PFSK-1 (cell line): ENCODE measurements around the gene NSMCE1.

Experiments used
- FOXP2 ChIP-seq: optimal IDR thresholded peaks from 2 replicates; pipeline ENCODE3; 2011; ENCODE audit warnings: borderline replicate concordance, control low read depth, inconsistent platforms; ENCODE audit not compliant: insufficient read depth; ENCODE audit errors: extremely low read length, extremely low read depth
- POLR2AphosphoS5 ChIP-seq: IDR thresholded peaks from 2 replicates; pipeline ENCODE4 v1.6.1; 2012; ENCODE audit warnings: low read depth, mild to moderate bottlenecking, control low read depth, low read length, moderate library complexity
- SIN3A ChIP-seq: IDR thresholded peaks from 2 replicates; pipeline ENCODE4 v1.6.1; 2012; ENCODE audit warnings: mild to moderate bottlenecking, low read length, moderate library complexity, borderline replicate concordance; ENCODE audit not compliant: insufficient read depth
- TAF1 ChIP-seq: IDR thresholded peaks from 2 replicates; pipeline ENCODE4 v1.6.1; 2012; ENCODE audit warnings: low read length, control low read depth, borderline replicate concordance; ENCODE audit not compliant: insufficient read depth
- TF ChIP-seq, protein P1 (sequence below), 2 experiments: IDR thresholded peaks; 2 replicates each; pipeline versions ENCODE4 v1.6.1 to v1.8.0; 2011 to 2012; ENCODE audit warnings: low read depth in 2 of 2, low read length in 2 of 2, control low read depth in 1 of 2, inconsistent platforms in 1 of 2, mild to moderate bottlenecking in 1 of 2, moderate library complexity in 1 of 2; ENCODE audit not compliant: insufficient read depth in 1 of 2

Gene NSMCE1

DNA sequence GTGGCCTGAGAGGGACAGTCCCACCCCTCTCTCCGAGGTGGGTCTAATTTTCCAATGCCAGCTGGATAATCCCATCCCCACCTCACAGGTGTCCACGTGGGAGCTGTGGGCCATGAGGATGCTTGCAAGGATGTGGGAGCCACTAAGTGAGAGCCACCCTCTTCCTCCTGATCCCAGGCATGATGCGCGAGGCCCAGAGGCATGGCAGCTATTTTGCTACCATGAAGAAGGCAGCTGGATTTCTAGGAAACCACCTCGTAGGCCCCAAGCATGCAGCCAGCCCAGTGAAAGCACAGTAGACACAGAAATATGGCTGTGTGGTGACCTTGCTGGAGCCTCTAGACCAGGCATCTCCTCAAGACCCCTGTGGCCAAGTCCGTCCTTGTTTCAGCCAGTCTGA is 44.9 kb downstream of the NSMCE1 start:
- TF ChIP-seq, protein P1, sequence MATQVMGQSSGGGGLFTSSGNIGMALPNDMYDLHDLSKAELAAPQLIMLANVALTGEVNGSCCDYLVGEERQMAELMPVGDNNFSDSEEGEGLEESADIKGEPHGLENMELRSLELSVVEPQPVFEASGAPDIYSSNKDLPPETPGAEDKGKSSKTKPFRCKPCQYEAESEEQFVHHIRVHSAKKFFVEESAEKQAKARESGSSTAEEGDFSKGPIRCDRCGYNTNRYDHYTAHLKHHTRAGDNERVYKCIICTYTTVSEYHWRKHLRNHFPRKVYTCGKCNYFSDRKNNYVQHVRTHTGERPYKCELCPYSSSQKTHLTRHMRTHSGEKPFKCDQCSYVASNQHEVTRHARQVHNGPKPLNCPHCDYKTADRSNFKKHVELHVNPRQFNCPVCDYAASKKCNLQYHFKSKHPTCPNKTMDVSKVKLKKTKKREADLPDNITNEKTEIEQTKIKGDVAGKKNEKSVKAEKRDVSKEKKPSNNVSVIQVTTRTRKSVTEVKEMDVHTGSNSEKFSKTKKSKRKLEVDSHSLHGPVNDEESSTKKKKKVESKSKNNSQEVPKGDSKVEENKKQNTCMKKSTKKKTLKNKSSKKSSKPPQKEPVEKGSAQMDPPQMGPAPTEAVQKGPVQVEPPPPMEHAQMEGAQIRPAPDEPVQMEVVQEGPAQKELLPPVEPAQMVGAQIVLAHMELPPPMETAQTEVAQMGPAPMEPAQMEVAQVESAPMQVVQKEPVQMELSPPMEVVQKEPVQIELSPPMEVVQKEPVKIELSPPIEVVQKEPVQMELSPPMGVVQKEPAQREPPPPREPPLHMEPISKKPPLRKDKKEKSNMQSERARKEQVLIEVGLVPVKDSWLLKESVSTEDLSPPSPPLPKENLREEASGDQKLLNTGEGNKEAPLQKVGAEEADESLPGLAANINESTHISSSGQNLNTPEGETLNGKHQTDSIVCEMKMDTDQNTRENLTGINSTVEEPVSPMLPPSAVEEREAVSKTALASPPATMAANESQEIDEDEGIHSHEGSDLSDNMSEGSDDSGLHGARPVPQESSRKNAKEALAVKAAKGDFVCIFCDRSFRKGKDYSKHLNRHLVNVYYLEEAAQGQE (IDR thresholded peaks at IDR 0.05; ENCODE audit: insufficient read depth in 1 of 2, low read depth in 2 of 2, low read length in 2 of 2), result no peak
- TF ChIP-seq SIN3A (no peak), TAF1 (no peak), FOXP2 (no peak), POLR2AphosphoS5 (no peak)

DNA sequence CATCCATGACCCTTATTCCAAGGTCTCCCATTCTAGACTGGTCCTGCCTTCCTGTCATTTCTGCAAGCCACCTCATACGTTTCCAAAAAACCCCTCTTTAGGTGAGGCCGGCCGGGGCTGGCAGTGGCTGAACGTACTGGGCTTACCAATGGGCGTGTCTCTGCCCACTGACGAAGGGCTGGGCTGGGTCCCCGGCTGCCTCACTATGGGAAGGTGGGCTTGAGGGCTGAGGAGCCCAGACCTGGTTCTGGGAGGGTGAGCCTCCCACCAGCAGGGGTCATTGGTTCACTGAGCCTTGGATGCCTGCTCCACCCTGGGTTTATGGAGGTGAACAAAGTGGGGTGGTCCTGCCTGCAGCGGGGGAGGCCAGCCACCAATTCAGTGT is 45.4 kb downstream of the NSMCE1 start:
- TF ChIP-seq SIN3A (no peak), POLR2AphosphoS5 (no peak), FOXP2 (no peak), TAF1 (no peak)
- TF ChIP-seq, protein P1 (IDR thresholded peaks at IDR 0.05; ENCODE audit: insufficient read depth in 1 of 2, low read depth in 2 of 2, low read length in 2 of 2), result no peak

DNA sequence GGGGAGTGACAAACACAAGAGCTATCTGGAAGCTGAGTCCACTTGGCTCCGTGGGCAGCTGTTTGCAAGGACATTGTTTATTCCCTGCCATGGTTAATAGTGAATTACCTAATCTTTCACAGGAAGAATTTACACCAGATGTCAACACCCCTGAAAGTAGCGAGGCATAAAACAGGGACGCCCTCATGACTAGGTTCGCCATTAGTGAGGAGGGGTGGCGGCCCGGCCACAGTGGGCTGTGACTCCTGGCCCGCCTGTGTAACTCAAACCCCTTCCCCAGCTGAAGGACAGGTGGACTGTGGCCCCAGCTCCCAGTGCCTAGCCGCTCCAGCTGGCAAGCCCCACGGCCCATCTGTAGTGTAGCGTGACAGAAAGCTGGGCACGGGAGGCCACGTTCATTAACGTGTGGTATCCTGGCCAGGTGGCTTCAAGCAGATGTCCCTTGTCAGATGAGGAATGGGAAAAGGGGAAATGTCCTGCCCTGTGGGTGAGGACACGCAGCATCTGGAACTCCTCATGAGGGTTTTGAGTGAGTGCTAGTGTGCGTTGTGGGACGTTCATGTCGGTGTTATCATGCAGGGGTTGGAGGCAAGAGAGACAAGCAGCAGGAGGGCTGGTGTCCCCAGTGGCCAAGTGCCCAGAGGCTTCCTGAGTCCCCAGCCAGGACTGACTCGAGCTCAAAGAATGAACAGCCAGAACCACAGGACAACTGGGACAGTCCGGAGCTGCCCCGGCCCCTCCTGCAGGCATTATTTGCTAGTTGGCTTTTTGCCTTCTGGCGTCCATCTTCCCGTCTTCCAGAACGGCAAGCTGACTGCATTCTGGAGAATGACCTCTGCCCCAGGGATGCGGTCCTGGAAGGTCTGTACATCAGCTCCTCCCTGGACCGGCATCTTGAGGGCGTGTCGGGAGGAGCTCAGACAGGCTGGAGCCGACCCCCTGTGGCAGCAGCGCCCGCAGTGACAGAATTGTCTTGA is 46.0 kb downstream of the NSMCE1 start:
- TF ChIP-seq POLR2AphosphoS5 (no peak), FOXP2 (no peak), SIN3A (no peak), TAF1 (no peak)
- TF ChIP-seq, protein P1 (IDR thresholded peaks at IDR 0.05; ENCODE audit: insufficient read depth in 1 of 2, low read depth in 2 of 2, low read length in 2 of 2), result no peak

DNA sequence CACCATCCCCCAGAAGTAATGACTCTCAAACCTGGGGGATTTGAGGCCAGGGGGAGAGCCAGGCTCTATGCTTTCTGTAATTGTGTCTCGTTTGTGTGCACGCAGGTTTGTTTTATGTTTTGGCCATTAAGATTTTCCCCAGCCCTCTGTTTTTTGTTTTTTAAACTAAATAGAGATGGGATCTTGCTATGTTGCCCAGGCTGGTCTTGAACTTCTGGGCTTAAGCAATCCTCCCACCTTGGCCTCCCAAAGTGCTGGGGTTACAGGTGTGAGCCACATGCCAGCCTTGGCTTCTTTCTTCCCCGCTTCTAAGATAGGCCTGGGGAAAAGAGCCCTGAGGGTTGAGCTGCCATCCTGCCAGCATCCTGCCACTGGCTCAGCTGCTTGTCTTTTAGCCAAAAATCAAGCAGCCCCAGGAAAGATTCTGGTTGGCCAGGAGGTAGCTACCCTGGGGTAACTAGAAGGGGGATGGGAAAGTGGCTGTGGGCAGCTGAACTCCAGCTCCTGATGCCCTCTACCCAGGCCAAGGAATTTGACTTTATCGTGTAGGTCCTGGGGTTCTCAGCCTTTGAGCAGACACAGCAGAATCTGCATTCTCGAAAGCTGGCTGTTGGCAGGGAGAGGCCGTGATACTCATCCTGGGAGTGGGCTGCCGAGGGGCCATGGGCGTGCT is 46.9 kb downstream of the NSMCE1 start:
- TF ChIP-seq FOXP2 (no peak), POLR2AphosphoS5 (no peak), TAF1 (no peak), SIN3A (no peak)
- TF ChIP-seq, protein P1 (IDR thresholded peaks at IDR 0.05; ENCODE audit: insufficient read depth in 1 of 2, low read depth in 2 of 2, low read length in 2 of 2), result no peak
